ENCODE measurements around the gene SLC7A11. TPM values are rescaled to one million over a fixed set of nuclear protein-coding genes. Genes with fewer than 3 reads are reported as not detected.

SLC7A11 gene
- total RNA-seq, 3 donors from 2014 or later (not counting 1 experiment from before 2014, with no cell fraction given), result 0.07 to 1.4 TPM; not detected in 1

DNA sequence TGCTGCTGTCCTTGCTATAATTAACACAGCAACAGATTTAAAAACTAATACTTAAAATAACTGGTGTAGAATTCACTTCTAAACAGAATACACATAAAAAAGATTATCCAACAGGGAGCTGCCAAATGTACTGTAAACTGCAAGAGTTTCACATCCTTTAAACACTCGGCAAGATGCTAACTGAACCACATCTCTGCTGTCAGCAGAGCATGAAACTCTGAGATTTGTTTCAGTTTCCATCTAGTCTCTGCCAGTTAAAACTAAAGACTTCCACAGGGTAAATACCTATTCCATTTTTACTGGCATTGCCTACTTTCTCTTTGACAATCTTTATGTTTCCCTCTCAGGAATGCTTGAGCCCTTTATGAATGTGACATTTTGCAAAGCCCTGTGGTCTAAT lies 127.7 kb downstream of the SLC7A11 start:
- no peaks in the 10 kb centered on the region for H3K4me1 ChIP-seq (ENCODE audit: control insufficient read depth, insufficient read depth, low read length)
- H3K4me1 Mint-ChIP-seq, result no peaks in the 10 kb centered on the region
- no peaks in the 10 kb centered on the region for H3K27me3 Mint-ChIP-seq (ENCODE audit: low read depth in 2 of 2)
- H3K27ac ChIP-seq (ENCODE audit: low read length), result no peak overlapping the region
- H3K4me3 ChIP-seq (ENCODE audit: low read length), result no peak overlapping the region
- intact Hi-C loops (cut with micrococcal nuclease), result no loop called here
- no peak overlapping the region for H3K4me3 Mint-ChIP-seq
- ATAC-seq (no peak), DNase-seq (no peak)
- no peaks in the 10 kb centered on the region for H3K27me3 ChIP-seq (ENCODE audit: control insufficient read depth, insufficient read depth, low read length)
- TF ChIP-seq, protein P1, sequence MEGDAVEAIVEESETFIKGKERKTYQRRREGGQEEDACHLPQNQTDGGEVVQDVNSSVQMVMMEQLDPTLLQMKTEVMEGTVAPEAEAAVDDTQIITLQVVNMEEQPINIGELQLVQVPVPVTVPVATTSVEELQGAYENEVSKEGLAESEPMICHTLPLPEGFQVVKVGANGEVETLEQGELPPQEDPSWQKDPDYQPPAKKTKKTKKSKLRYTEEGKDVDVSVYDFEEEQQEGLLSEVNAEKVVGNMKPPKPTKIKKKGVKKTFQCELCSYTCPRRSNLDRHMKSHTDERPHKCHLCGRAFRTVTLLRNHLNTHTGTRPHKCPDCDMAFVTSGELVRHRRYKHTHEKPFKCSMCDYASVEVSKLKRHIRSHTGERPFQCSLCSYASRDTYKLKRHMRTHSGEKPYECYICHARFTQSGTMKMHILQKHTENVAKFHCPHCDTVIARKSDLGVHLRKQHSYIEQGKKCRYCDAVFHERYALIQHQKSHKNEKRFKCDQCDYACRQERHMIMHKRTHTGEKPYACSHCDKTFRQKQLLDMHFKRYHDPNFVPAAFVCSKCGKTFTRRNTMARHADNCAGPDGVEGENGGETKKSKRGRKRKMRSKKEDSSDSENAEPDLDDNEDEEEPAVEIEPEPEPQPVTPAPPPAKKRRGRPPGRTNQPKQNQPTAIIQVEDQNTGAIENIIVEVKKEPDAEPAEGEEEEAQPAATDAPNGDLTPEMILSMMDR (IDR thresholded peaks at IDR 0.05), result no peak
- WGBS (ENCODE audit: insufficient coverage), result 24% methylated on average over 1 of the region's 1 CpG
- H3K9me3 Mint-ChIP-seq, result no peaks in the 10 kb centered on the region
- no peaks in the 10 kb centered on the region for H3K36me3 ChIP-seq (ENCODE audit: control insufficient read depth, insufficient read depth, low read length)
- no peaks in the 10 kb centered on the region for H3K9me3 ChIP-seq (ENCODE audit: control insufficient read depth, insufficient read depth, low read length)
- no peak overlapping the region for H3K27ac Mint-ChIP-seq
- H3K36me3 Mint-ChIP-seq, result no peaks in the 10 kb centered on the region

Measured in natural killer cell (primary cell).